KMS-11 (cell line): ENCODE data around the gene MRPL21.

ENCODE experiments used
- H2AFZ ChIP-seq: fragments of 200-600 bp; sonication (generic); 2 replicates; pipeline ENCODE4 v1.6.1; 2016; ENCODE audit warnings: antibody characterized with exemption, mixed run types, low read depth
- H3K27ac ChIP-seq: fragments of 200-600 bp; sonication (generic); 2 replicates; pipeline ENCODE4 v1.6.1; 2016; ENCODE audit warnings: mild to moderate bottlenecking, mixed run types
- H3K27me3 ChIP-seq: fragments of 200-600 bp; sonication (generic); 2 replicates; pipeline ENCODE4 v1.6.1; 2017; ENCODE audit warnings: mild to moderate bottlenecking, low read depth, mixed run types, moderate library complexity; ENCODE audit not compliant: insufficient read depth
- H3K36me3 ChIP-seq: fragments of 200-600 bp; sonication (generic); 2 replicates; pipeline ENCODE4 v1.6.1; 2017; ENCODE audit warnings: mild to moderate bottlenecking, mixed run types; ENCODE audit not compliant: insufficient read depth
- H3K4me1 ChIP-seq: fragments of 200-600 bp; sonication (generic); 2 replicates; pipeline ENCODE4 v1.6.1; 2016; ENCODE audit warnings: mild to moderate bottlenecking, low read depth, mixed run types; ENCODE audit not compliant: poor library complexity, severe bottlenecking
- H3K4me2 ChIP-seq: fragments of 200-600 bp; sonication (generic); 2 replicates; pipeline ENCODE4 v1.7.0; 2016; ENCODE audit warnings: mild to moderate bottlenecking, mixed run types
- H3K4me3 ChIP-seq: fragments of 200-600 bp; sonication (generic); IDR thresholded peaks from 2 replicates; pipeline ENCODE4 v1.6.1; 2017; ENCODE audit warnings: low read depth, low read length, mixed read lengths; ENCODE audit not compliant: insufficient read depth
- H3K79me2 ChIP-seq: fragments of 200-600 bp; sonication (generic); 2 replicates; pipeline ENCODE4 v1.6.1; 2016; ENCODE audit warnings: low read depth, mixed run types; ENCODE audit not compliant: insufficient read depth
- H3K9ac ChIP-seq: fragments of 200-600 bp; sonication (generic); 2 replicates; pipeline ENCODE4 v1.6.1; 2016; ENCODE audit warnings: mild to moderate bottlenecking, mixed run types
- H4K20me1 ChIP-seq: fragments of 200-600 bp; sonication (generic); 2 replicates; pipeline ENCODE4 v1.6.1; 2016; ENCODE audit warnings: mild to moderate bottlenecking, mixed run types; ENCODE audit not compliant: insufficient read depth
- CTCF ChIP-seq: fragments of 200-600 bp; sonication (generic); conservative IDR thresholded peaks from 2 replicates; pipeline ENCODE4 v1.6.1; 2017; ENCODE audit warnings: low read depth, mild to moderate bottlenecking, antibody characterized with exemption, low read length, moderate library complexity, mixed read lengths

The MRPL21 gene

DNA sequence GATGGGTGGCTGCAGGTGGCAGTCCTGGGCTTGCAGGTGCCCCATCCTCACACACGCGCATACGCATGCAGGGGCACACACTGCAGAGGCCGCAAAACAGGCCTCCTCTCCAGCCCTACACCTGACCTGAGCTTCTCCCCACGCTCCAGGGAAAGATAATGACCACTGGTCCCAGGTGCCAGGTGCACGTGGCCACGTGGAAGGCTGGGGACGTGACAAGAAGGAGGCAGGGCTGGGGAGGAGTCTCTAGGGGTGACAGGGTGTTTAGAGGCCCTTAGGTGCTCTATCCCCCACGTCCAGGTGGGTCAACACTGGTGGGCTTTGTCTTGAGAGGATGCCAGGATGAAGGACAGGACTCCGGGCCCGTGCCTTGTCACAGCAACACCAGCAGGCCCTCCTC, 38.4 kb downstream of the MRPL21 start:
- Histone ChIP-seq H4K20me1 (no peaks in the 10 kb centered on the region), H3K36me3 (no peaks in the 10 kb centered on the region), H3K4me3 (no peak overlapping the region), H3K9ac (no peak overlapping the region), H2AFZ (no peak overlapping the region), H3K4me1 (no peaks in the 10 kb centered on the region), H3K27ac (no peak overlapping the region), H3K4me2 (no peak overlapping the region), H3K79me2 (no peaks in the 10 kb centered on the region), H3K27me3 (no peaks in the 10 kb centered on the region)
- no peak for TF ChIP-seq CTCF

- Histone ChIP-seq H3K27me3 (no peaks in the 10 kb centered on the region), H4K20me1 (no peaks in the 10 kb centered on the region), H3K4me1 (no peaks in the 10 kb centered on the region), H3K4me3 (no peak overlapping the region), H3K4me2 (no peak overlapping the region), H3K27ac (no peak overlapping the region), H3K79me2 (no peaks in the 10 kb centered on the region), H3K36me3 (no peaks in the 10 kb centered on the region), H3K9ac (no peak overlapping the region), H2AFZ (no peak overlapping the region)
- no peak for TF ChIP-seq CTCF
Measured at GRCh38 chr11:68863553-68864265, 39.9 kb downstream of the MRPL21 start.

DNA sequence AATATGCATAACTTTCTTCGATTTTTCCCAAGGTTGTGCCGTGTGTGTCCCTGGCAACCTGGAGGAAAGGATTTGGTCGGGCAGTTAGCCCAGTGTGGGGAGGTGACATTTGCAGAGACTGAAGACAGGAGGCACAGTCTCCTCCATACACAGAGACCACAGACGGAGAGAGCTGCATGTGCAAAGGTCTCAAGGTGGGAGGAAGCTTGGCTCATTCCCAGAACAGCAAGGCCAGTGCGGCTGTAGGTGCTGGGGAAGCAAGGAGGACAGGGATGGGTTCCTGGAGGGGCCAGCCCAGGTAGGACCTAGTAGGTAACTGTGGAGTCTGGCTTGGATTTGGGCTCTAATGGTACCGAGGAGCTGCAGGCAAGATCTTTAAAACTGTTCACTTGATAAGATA, 41.2 kb downstream of the MRPL21 start:
- TF ChIP-seq CTCF, result no peak
- no peaks in the 10 kb centered on the region for H4K20me1 ChIP-seq
- H2AFZ ChIP-seq, result no peak overlapping the region
- no peaks in the 10 kb centered on the region for H3K4me1 ChIP-seq
- no peak overlapping the region for H3K4me3 ChIP-seq
- no peak overlapping the region for H3K4me2 ChIP-seq
- no peak overlapping the region for H3K9ac ChIP-seq
- no peaks in the 10 kb centered on the region for H3K36me3 ChIP-seq
- no peaks in the 10 kb centered on the region for H3K79me2 ChIP-seq
- H3K27ac ChIP-seq, result no peak overlapping the region
- no peaks in the 10 kb centered on the region for H3K27me3 ChIP-seq

DNA sequence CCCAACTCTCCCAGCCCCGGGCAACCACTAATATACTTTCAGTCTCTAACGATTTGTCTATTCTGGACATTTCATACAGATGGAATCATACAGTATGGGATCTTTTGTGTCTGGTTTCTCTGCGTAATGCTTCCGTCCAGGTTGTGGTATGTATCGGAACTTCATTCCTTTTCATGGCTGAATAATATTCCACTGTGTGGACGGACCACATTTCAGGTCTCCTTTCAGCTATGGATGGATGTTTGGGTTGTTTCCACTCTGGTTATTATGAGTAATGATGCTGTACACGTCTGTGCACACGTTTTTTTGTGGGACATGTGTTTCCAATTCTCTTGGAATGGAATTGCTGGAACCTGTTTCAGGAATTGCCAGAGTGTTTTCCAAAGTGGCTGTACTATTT, 44.5 kb downstream of the MRPL21 start:
- Histone ChIP-seq H3K27ac (no peak overlapping the region), H3K4me3 (no peak overlapping the region), H3K27me3 (no peaks in the 10 kb centered on the region), H2AFZ (no peak overlapping the region), H3K9ac (no peak overlapping the region), H3K4me1 (no peaks in the 10 kb centered on the region), H3K36me3 (no peaks in the 10 kb centered on the region), H3K4me2 (no peak overlapping the region), H3K79me2 (no peaks in the 10 kb centered on the region), H4K20me1 (no peaks in the 10 kb centered on the region)
- TF ChIP-seq CTCF, result no peak
